Panc1 (cell line): Measurements from ENCODE around the gene CELF2. TPM values are rescaled to one million over a fixed set of nuclear protein-coding genes. Genes with fewer than 3 reads are reported as not detected.

Experiments
- ATAC-seq: fragments of 200-7000 bp; cut with Tn5 transposase; 2 replicates; pipeline ENCODE4 v1.9.1; 2020; ENCODE audit warnings: mild to moderate bottlenecking, moderate library complexity
- BruUV-seq: library from RNA; stranded (reverse); fragments of 400-500 nt; replicated peaks from 2 replicates; lab custom pipeline; 2021; lab: Mats Ljungman, UMichigan
- CTCF ChIA-PET: fragments of 300-600 bp; sonication (Branson Sonifier 250); formaldehyde crosslinking; loops from one replicate; lab custom pipeline; 2022; ENCODE audit warnings: antibody characterized with exemption; lab: Charles Lee
- POLR2A ChIA-PET: fragments of 300-600 bp; sonication (Branson Sonifier 250); formaldehyde crosslinking; loops from one replicate; lab custom pipeline; 2022; ENCODE audit warnings: antibody characterized with exemption; lab: Charles Lee
- DNase-seq: peaks from one replicate; pipeline ENCODE4 v3.0.0-alpha.2; 2010; ENCODE audit warnings: low read depth, low spot score
- H3K27ac ChIP-seq: 2 replicates; pipeline ENCODE4 v1.5.1; 2011; ENCODE audit warnings: mild to moderate bottlenecking, low read length, inconsistent platforms
- H3K27me3 ChIP-seq: fragments of 200-500 bp; sonication (Bioruptor generic); 2 replicates; pipeline ENCODE4 v1.6.0; 2014; ENCODE audit warnings: low read length, inconsistent platforms; ENCODE audit not compliant: control insufficient read depth, insufficient read depth
- H3K36me3 ChIP-seq: fragments of 200-500 bp; sonication (Bioruptor generic); 2 replicates; pipeline ENCODE4 v1.5.1; 2014; ENCODE audit warnings: inconsistent platforms, mild to moderate bottlenecking, low read length, moderate library complexity; ENCODE audit not compliant: control insufficient read depth, insufficient read depth
- H3K4me1 ChIP-seq: 2 replicates; pipeline ENCODE4 v1.5.1; 2011; ENCODE audit warnings: inconsistent platforms, mild to moderate bottlenecking, low read length, moderate library complexity; ENCODE audit not compliant: control insufficient read depth, insufficient read depth
- H3K4me3 ChIP-seq, 2 experiments: 2 replicates each; pipeline ENCODE4 v1.5.1; 2011 to 2012; ENCODE audit warnings: low read depth in 2 of 2, low read length in 2 of 2, mild to moderate bottlenecking in 2 of 2, inconsistent platforms in 1 of 2, moderate library complexity in 1 of 2
- H3K9me3 ChIP-seq: fragments of 200-500 bp; sonication (Bioruptor generic); 2 replicates; pipeline ENCODE4 v1.5.1; 2014; ENCODE audit warnings: low read depth, mild to moderate bottlenecking, inconsistent platforms, low read length, moderate library complexity; ENCODE audit not compliant: control insufficient read depth, insufficient read depth
- CTCF ChIP-seq: fragments of 450-650 bp; IDR thresholded peaks from 2 replicates; pipeline ENCODE4 v1.5.1; 2017; ENCODE audit warnings: mild to moderate bottlenecking
- POLR2AphosphoS5 ChIP-seq: IDR thresholded peaks from 2 replicates; pipeline ENCODE4 v1.6.1; 2012; ENCODE audit warnings: mild to moderate bottlenecking, low read depth, low read length, moderate library complexity
- REST ChIP-seq, 2 experiments: IDR thresholded peaks; 2 replicates each; pipeline ENCODE4 v1.6.1; 2011 to 2012; ENCODE audit warnings: low read depth in 2 of 2, control low read depth in 1 of 2, low read length in 1 of 2, mild to moderate bottlenecking in 1 of 2, moderate library complexity in 1 of 2; ENCODE audit not compliant: insufficient read depth in 1 of 2
- SIN3A ChIP-seq: IDR thresholded peaks from 2 replicates; pipeline ENCODE4 v1.6.1; 2012; ENCODE audit warnings: low read depth, mild to moderate bottlenecking, low read length, moderate library complexity, borderline replicate concordance; ENCODE audit not compliant: insufficient read depth
- TCF7L2 ChIP-seq: IDR thresholded peaks from 2 replicates; pipeline ENCODE4 v1.6.1; 2011; ENCODE audit warnings: mild to moderate bottlenecking, low read depth, low read length, inconsistent platforms
- in situ Hi-C: cut with HindIII; loops from 2 replicates; pipeline ENCODE4 v1.10.0; 2016; ENCODE audit warnings: low sequenced_read_pairs, low pct_unique_long_range_greater_than_20kb
- intact Hi-C: fragments of 100-400 bp; cut with micrococcal nuclease; formaldehyde crosslinking; loops from one replicate; pipeline ENCODE4 v1.10.0; 2022; ENCODE audit not compliant: unreplicated experiment
- total RNA-seq: library from RNA; stranded (reverse); gene quantifications from one replicate; pipeline ENCODE4 v1.2.1, GENCODE V29; 2021; ENCODE audit not compliant: unreplicated experiment

Gene CELF2
- total RNA-seq, 1 experiment from 2014 or later: 0.44 TPM

GRCh38 chr10:11150231-11150731, 132.6 kb downstream of the CELF2 start:
- ATAC-seq (no peak), DNase-seq (no peak)
- TF ChIP-seq POLR2AphosphoS5 (no peak), SIN3A (no peak), TCF7L2 (no peak), CTCF (no peak), REST (IDR thresholded peaks at IDR 0.05; ENCODE audit: insufficient read depth in 1 of 2, low read depth in 2 of 2, low read length in 1 of 2) (no peak)
- no peaks in the 10 kb centered on the region for H3K4me1 ChIP-seq
- in situ Hi-C loops: no loop called here
- no peaks in the 10 kb centered on the region for H3K9me3 ChIP-seq
- POLR2A ChIA-PET: no interaction called here
- intact Hi-C loops: no loop called here
- CTCF ChIA-PET: no interaction called here
- no peak overlapping the region for H3K4me3 ChIP-seq
- H3K27me3 ChIP-seq: no peaks in the 10 kb centered on the region
- H3K27ac ChIP-seq: no peak overlapping the region
- BruUV-seq: no TSS peak
- H3K36me3 ChIP-seq: no peaks in the 10 kb centered on the region

- POLR2A ChIA-PET: no interaction called here
- CTCF ChIA-PET: no interaction called here
- Histone ChIP-seq H3K27ac (no peak overlapping the region), H3K36me3 (no peaks in the 10 kb centered on the region), H3K27me3 (no peaks in the 10 kb centered on the region), H3K9me3 (no peaks in the 10 kb centered on the region), H3K4me3 (no peak overlapping the region), H3K4me1 (no peaks in the 10 kb centered on the region)
- ATAC-seq (no peak), DNase-seq (no peak)
- no TSS peak for BruUV-seq
- intact Hi-C loops: no loop called here
- TF ChIP-seq SIN3A (no peak), TCF7L2 (no peak), POLR2AphosphoS5 (no peak), CTCF (no peak), REST (IDR thresholded peaks at IDR 0.05; ENCODE audit: insufficient read depth in 1 of 2, low read depth in 2 of 2, low read length in 1 of 2) (no peak)
- in situ Hi-C loops: no loop called here
Measured at GRCh38 chr10:11150879-11151415, 133.3 kb downstream of the CELF2 start.
